Testis (tissue), 2 donors: ENCODE measurements around the gene VASH2.

Experiments used
- CTCF ChIP-seq, 3 experiments: fragments of 450-650 bp in 2 of 3; fragments of 200-600 bp in 1 of 3; sonication (generic) in 1 of 3; IDR thresholded peaks; one replicate each; pipeline ENCODE4 v1.5.1; 2016 to 2019; ENCODE audit warnings: antibody characterized with exemption in 3 of 3, mild to moderate bottlenecking in 2 of 3, moderate library complexity in 1 of 3
- POLR2A ChIP-seq: fragments of 450-650 bp; IDR thresholded peaks from one replicate; pipeline ENCODE4 v1.6.1; 2017; ENCODE audit warnings: antibody characterized with exemption, mild to moderate bottlenecking, moderate library complexity

GRCh38 chr1:212966616-212967015 is 16.3 kb downstream of the VASH2 start:
- TF ChIP-seq CTCF (IDR thresholded peaks at IDR 0.05) = no peak
- TF ChIP-seq POLR2A = no peak
